PC-9 (cell line): ENCODE data around the gene MRPL4. TPM values are rescaled to one million over a fixed set of nuclear protein-coding genes. Genes with fewer than 3 reads are reported as not detected.
A peak's percentile ranks its signal among the peaks of the same experiment; 100 is the strongest.

Experiments
- BruUV-seq: library from RNA; stranded (reverse); fragments of 400-500 nt; replicated peaks from 2 replicates; lab custom pipeline; 2021; lab: Mats Ljungman, UMichigan
- CTCF ChIA-PET: fragments of 300-600 bp; sonication (Branson Sonifier 250); formaldehyde crosslinking; loops from one replicate; lab custom pipeline; 2022; ENCODE audit warnings: antibody characterized with exemption; lab: Charles Lee
- POLR2A ChIA-PET: fragments of 300-600 bp; sonication (Branson Sonifier 250); formaldehyde crosslinking; loops from one replicate; lab custom pipeline; 2022; ENCODE audit warnings: antibody characterized with exemption; ENCODE audit not compliant: unreplicated experiment; lab: Charles Lee
- DNase-seq, 2 experiments: peaks; one replicate each; pipeline versions ENCODE4 v3.0.0 to v3.0.0-alpha.2; 2015 to 2022; ENCODE audit warnings: mixed read lengths in 1 of 2
- H2AFZ ChIP-seq: fragments of 200-600 bp; sonication (generic); 2 replicates; pipeline ENCODE4 v1.8.1; 2017; ENCODE audit warnings: antibody characterized with exemption
- H3F3A ChIP-seq: fragments of 200-600 bp; sonication (generic); 2 replicates; pipeline ENCODE4 v1.8.1; 2017; ENCODE audit warnings: antibody characterized with exemption, mild to moderate bottlenecking, low read depth; ENCODE audit not compliant: insufficient read depth
- H3K27ac ChIP-seq: fragments of 200-600 bp; sonication (generic); 2 replicates; pipeline ENCODE4 v1.6.1; 2016; ENCODE audit warnings: mixed run types
- H3K27me3 ChIP-seq: fragments of 200-600 bp; sonication (generic); 2 replicates; pipeline ENCODE4 v1.6.1; 2016; ENCODE audit warnings: low read depth, mixed run types; ENCODE audit not compliant: insufficient read depth
- H3K36me3 ChIP-seq: fragments of 200-600 bp; sonication (generic); 2 replicates; pipeline ENCODE4 v1.6.1; 2016; ENCODE audit warnings: low read depth, mixed run types
- H3K4me1 ChIP-seq: fragments of 200-600 bp; sonication (generic); replicated peaks from 2 replicates; pipeline ENCODE4 v1.6.1; 2016; ENCODE audit warnings: mixed run types; ENCODE audit not compliant: insufficient read depth
- H3K4me2 ChIP-seq: fragments of 200-600 bp; sonication (generic); 2 replicates; pipeline ENCODE4 v1.6.1; 2017; ENCODE audit warnings: mixed run types
- H3K4me3 ChIP-seq: fragments of 200-600 bp; sonication (generic); 2 replicates; pipeline ENCODE4 v1.6.1; 2016; ENCODE audit warnings: mixed run types
- H3K79me2 ChIP-seq: fragments of 200-600 bp; sonication (generic); 2 replicates; pipeline ENCODE4 v1.6.1; 2017; ENCODE audit warnings: low read depth, mixed run types
- H3K9me2 ChIP-seq: fragments of 200-600 bp; sonication (generic); 2 replicates; pipeline ENCODE4 v1.8.1; 2017; ENCODE audit warnings: mild to moderate bottlenecking; ENCODE audit not compliant: insufficient read depth
- H3K9me3 ChIP-seq: fragments of 200-600 bp; sonication (generic); 2 replicates; pipeline ENCODE4 v1.8.1; 2016; ENCODE audit warnings: low read depth; ENCODE audit not compliant: insufficient read depth
- H4K20me1 ChIP-seq: fragments of 200-600 bp; sonication (generic); 2 replicates; pipeline ENCODE4 v1.8.1; 2017; ENCODE audit not compliant: insufficient read depth
- EZH2 ChIP-seq: fragments of 200-600 bp; sonication (generic); IDR thresholded peaks from 2 replicates; pipeline ENCODE4 v1.8.0; 2017; ENCODE audit warnings: antibody characterized with exemption, low read depth
- intact Hi-C: fragments of 100-400 bp; cut with micrococcal nuclease; formaldehyde crosslinking; loops from one replicate; pipeline ENCODE4 v1.10.0; 2022; ENCODE audit not compliant: unreplicated experiment
- total RNA-seq: library from RNA; stranded (reverse); gene quantifications from 2 replicates; pipeline ENCODE4 v1.2.3, GENCODE V29; 2021
- TF ChIP-seq, protein P1 (sequence below): fragments of 200-600 bp; sonication (generic); conservative IDR thresholded peaks from 2 replicates; pipeline ENCODE4 v1.6.1; 2017; ENCODE audit warnings: mixed run types, antibody characterized with exemption, mild to moderate bottlenecking, moderate library complexity

MRPL4 gene
- total RNA-seq, 1 experiment from 2014 or later = 98.2 TPM

DNA sequence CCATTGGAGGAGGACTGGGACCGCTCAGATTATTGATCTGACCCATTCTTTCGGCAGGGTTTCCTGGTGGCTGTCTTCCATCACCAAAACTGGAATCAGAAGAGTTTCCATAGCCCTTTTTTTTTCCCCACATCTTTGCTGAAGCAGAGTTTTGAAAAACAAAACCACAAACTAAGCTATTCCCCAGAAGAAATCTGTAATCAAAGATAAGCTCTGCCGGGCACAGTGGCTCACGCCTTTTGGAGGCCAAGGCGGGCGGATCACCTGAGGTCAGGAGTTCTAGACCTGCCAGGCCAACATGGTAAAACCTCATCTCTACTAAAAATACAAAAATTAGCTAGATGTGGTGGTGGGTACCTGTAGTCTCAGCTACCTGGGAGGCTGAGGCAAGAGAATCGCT is 14.7 kb downstream of the MRPL4 start:
- Histone ChIP-seq H3K9me3 (no peaks in the 10 kb centered on the region), H3K4me1 (peaks cover 19% of the 10 kb centered on the region), H3K4me2 (no peak overlapping the region), H3K27me3 (no peaks in the 10 kb centered on the region), H3K36me3 (no peaks in the 10 kb centered on the region), H3K4me3 (no peak overlapping the region), H3K9me2 (no peaks in the 10 kb centered on the region), H4K20me1 (no peaks in the 10 kb centered on the region), H3K79me2 (peaks cover 5% of the 10 kb centered on the region; the same call in 1 of the 2 replicates), H2AFZ (no peak overlapping the region), H3F3A (peaks cover 21% of the 10 kb centered on the region), H3K27ac (no peak overlapping the region)
- intact Hi-C loops = loop anchor here (10.0 kb wide), 1 partner anchor 298 kb away; the partner anchor contains the start of genes CDKN2D and KRI1
- TF ChIP-seq EZH2 = no peak
- TF ChIP-seq, protein P1, sequence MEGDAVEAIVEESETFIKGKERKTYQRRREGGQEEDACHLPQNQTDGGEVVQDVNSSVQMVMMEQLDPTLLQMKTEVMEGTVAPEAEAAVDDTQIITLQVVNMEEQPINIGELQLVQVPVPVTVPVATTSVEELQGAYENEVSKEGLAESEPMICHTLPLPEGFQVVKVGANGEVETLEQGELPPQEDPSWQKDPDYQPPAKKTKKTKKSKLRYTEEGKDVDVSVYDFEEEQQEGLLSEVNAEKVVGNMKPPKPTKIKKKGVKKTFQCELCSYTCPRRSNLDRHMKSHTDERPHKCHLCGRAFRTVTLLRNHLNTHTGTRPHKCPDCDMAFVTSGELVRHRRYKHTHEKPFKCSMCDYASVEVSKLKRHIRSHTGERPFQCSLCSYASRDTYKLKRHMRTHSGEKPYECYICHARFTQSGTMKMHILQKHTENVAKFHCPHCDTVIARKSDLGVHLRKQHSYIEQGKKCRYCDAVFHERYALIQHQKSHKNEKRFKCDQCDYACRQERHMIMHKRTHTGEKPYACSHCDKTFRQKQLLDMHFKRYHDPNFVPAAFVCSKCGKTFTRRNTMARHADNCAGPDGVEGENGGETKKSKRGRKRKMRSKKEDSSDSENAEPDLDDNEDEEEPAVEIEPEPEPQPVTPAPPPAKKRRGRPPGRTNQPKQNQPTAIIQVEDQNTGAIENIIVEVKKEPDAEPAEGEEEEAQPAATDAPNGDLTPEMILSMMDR = no peak
- DNase-seq = no peak
- BruUV-seq = no TSS peak
- ChIA-PET CTCF (interaction anchor here (0.6 to 1.6 kb wide), 4 partner anchors 49 to 146 kb away, joined by 3 to 5 read pairs (median 4); partner anchors contain the start of gene FDX2), POLR2A (no interaction called here)

DNA sequence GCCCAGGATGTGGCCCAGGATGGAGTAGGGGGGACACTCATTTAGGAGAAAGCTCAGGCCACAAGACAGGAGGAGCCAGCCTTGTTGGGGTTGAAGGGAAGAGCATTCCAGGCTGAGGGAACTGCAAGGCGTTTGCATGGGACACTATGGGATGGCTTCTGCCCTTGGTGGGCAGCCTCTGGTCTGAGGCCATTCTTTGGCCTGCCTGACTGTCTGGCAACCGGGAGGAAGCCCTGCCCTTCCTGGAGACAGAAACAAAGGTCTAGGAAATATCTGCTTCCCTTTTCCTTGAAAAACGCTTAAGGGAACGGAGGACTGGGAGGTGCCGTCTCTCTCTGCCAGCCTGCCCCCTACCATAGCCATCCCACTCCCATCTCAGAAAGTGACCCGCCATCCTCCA is 16.1 kb downstream of the MRPL4 start:
- POLR2A ChIA-PET = interaction anchor here (0.7 kb wide), 1 partner anchor 23 kb away, joined by 7 read pairs; no protein-coding TSS in a partner anchor
- H2AFZ ChIP-seq = no peak overlapping the region
- no peaks in the 10 kb centered on the region for H3K9me2 ChIP-seq
- no peaks in the 10 kb centered on the region for H4K20me1 ChIP-seq
- H3K36me3 ChIP-seq = no peaks in the 10 kb centered on the region
- H3K27ac ChIP-seq = no peak overlapping the region
- intact Hi-C loops = loop anchor here (2.0 to 10.0 kb wide), 2 partner anchors 47 to 297 kb away; partner anchors contain the start of genes CDKN2D and KRI1
- CTCF ChIA-PET = interaction anchor here (0.6 to 1.6 kb wide), 2 partner anchors 123 to 132 kb away, joined by 4 read pairs; no protein-coding TSS in a partner anchor
- TF ChIP-seq EZH2 = no peak
- TF ChIP-seq, protein P1 = no peak
- BruUV-seq = no TSS peak
- H3K27me3 ChIP-seq = no peaks in the 10 kb centered on the region
- peaks cover 16% of the 10 kb centered on the region for H3K79me2 ChIP-seq
- H3F3A ChIP-seq = peaks cover 27% of the 10 kb centered on the region
- no peaks in the 10 kb centered on the region for H3K9me3 ChIP-seq
- H3K4me2 ChIP-seq = no peak overlapping the region
- peaks cover 25% of the 10 kb centered on the region for H3K4me1 ChIP-seq
- H3K4me3 ChIP-seq = no peak overlapping the region
- no peak for DNase-seq

DNA sequence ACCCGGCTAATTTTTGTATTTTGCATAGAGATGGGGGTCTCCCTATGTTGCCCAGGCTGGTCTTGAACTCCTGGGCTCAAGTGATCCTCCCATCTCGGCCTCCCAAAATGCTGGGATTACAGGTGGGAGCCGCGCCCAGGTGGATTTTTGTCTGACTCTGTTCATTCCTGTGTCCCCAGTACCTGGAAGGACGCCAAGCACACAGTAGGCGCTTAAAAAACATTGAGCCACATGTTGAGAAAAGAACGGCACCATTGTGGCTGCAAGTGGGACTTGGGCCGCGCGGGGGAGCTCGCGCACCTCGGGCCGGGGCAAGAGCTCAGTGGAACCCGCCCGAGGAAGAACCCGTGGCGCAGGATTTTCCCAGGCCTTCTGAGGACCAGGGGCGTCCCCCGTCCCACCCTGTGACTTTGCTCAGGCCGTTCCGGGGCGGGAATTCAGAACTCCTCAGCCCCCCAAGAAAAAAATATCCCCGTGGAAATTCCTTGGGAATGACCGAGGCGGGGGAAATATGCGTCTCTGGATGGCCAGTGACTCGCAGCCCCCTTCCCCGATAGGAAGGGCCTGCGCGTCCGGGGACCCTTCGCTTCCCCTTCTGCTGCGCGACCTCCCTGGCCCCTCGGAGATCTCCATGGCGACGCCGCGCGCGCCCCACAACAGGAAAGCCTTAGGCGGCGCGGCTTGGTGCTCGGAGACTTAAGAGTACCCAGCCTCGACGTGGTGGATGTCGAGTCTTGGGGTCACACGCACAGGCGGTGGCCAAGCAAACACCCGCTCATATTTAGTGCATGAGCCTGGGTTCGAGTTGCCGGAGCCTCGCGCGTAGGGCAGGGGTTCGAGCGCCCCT is 17.5 kb downstream of the MRPL4 start:
- TF ChIP-seq, protein P1 = peak; percentile 100
- no peak for TF ChIP-seq EZH2
- no peaks in the 10 kb centered on the region for H3K27me3 ChIP-seq
- intact Hi-C loops = loop anchor here (1.0 to 10.0 kb wide), 4 partner anchors 45 to 295 kb away; partner anchors contain the start of genes CDKN2D, KRI1 and RAVER1
- peak; percentile 62 to 83 for DNase-seq
- peaks cover 16% of the 10 kb centered on the region for H3K79me2 ChIP-seq
- H3K9me3 ChIP-seq = no peaks in the 10 kb centered on the region
- peaks cover 25% of the 10 kb centered on the region for H3K4me1 ChIP-seq
- peaks cover 33% of the 10 kb centered on the region for H3F3A ChIP-seq
- H3K4me2 ChIP-seq = peak overlapping the region; percentile 83
- H4K20me1 ChIP-seq = no peaks in the 10 kb centered on the region
- ChIA-PET POLR2A (interaction anchor here (0.6 to 1.2 kb wide), 5 partner anchors 13 to 271 kb away, joined by 3 to 7 read pairs (median 4); no protein-coding TSS in a partner anchor), CTCF (interaction anchor here (0.5 to 1.6 kb wide), 9 partner anchors 10 to 125 kb away, joined by 3 to 11 read pairs (median 4); partner anchors contain the start of gene TYK2)
- peak overlapping the region; percentile 64; the same call in 1 of the 2 replicates for H3K4me3 ChIP-seq
- no peaks in the 10 kb centered on the region for H3K9me2 ChIP-seq
- no peaks in the 10 kb centered on the region for H3K36me3 ChIP-seq
- no peak overlapping the region for H3K27ac ChIP-seq
- BruUV-seq = no TSS peak
- peak overlapping the region; percentile 30; the same call in 1 of the 2 replicates for H2AFZ ChIP-seq
